COR-L47 (cell line): Measurements from ENCODE around the gene SPDYE2B.
"Not testable (repeated sequence)": the region's sequence is repeated elsewhere in the genome, so short reads cannot be mapped to it uniquely, and the experiment has no call there.

ENCODE experiments used
- DNase-seq: peaks from one replicate; lab custom pipeline; 2025; lab: John Stamatoyannopoulos, UW

Gene SPDYE2B

DNA sequence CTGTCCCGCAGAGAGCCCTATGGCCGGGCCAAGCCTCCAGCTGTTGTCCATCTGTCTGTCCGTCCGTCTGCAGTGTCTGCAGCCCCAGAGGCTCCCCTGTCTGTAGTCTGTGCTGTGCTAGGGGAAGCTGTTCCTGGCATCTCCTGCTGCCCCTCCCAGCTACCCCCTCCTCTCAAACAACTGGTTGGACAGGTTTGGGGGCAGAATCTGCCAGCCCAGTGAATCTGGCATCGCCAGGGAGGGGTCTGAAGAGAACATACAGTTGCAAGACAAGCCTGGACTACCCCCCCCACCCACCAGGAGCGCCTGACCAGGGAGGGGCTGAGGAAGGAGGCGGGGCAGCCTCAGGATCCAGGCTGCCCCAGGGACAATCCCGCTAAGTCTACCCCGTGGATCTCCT lies 7.4 kb upstream of the SPDYE2B start, which contains the start of gene UPK3BL1:
UPK3BL1 (minus strand) TSS at position 101 of the 400 bp plus-strand sequence; CDS start at position 51, 50 bp downstream.
- DNase-seq = not testable (repeated sequence)

DNA sequence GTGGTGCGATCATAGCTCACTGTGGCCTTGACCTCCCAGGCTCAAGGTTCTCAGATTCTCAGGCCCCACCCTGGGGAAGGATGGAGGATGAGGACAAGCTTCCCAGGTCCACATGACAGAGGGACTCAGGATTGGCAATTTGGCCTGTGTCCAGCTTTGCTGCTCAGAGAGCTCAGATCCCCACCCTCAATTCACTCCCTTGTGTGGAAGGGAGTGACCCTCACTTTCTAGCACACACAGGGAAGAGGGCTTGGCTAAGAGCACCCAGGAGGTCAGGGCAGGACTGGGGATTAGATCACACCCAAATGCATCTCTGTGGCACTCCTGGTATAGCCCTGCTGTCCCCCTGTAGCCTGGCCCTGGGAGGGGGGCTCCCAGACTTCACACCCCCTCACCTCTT lies 6.7 kb upstream of the SPDYE2B start:
- DNase-seq = not testable (repeated sequence)

DNA sequence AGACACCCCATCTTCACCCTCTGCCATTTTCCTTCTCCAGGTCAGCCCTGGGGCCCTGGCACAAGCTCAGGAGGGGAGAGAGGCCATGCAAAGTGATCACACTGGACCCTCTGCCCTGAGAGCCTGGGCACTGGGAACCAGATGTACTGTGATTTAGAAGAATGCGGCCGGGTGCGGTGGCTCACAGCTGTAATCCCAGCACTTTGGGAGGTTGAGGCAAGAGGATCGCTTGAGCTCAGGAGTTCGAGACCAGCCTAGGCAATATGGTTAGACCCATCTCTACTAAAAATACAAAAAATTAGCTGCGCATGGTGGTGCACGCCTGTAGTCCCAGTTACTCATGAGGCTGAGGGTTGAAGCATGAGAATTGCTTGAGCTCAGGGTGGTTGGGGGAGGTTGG lies 2.3 kb upstream of the SPDYE2B start:
- not testable (repeated sequence) for DNase-seq

DNA sequence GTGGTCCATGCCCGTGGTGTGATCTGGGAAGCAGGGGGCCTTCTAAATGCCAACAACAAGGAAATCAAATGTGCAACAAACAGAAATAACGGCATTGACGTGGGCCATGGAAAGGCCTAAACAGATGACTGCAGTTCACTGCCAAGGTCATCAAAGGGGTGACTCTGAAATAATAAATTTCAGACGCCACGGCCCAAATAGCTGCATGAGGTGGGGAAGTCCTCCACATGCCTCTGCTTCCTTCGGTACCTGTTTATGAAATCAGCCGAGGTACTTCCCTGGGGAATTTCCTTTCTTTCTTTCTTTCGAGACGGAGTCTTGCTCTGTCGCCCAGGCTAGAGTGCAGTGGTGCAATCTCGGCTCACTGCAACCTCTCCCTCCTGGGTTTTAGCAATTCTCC lies 14.6 kb downstream of the SPDYE2B start:
- not testable (repeated sequence) for DNase-seq

DNA sequence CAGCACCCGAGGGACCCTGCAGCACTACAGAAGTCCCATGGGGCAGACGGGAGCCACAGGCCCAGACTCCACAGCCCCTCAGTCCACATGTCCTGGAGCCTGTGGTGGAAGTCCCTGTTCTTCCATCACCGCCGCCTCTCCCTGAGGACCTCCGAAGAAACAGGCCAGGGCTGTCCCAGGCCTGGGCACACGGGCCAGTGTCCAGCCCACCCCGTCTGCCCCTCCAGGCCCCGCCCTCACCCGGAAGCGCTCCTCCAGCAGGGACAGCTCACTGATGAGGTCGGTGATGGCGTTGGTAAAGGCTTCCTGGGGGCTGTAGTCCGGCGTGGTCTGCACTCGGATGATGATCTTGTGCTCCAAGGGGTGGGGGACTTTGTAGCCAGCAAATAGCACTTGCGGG lies 16.7 kb downstream of the SPDYE2B start:
- DNase-seq = not testable (repeated sequence)

DNA sequence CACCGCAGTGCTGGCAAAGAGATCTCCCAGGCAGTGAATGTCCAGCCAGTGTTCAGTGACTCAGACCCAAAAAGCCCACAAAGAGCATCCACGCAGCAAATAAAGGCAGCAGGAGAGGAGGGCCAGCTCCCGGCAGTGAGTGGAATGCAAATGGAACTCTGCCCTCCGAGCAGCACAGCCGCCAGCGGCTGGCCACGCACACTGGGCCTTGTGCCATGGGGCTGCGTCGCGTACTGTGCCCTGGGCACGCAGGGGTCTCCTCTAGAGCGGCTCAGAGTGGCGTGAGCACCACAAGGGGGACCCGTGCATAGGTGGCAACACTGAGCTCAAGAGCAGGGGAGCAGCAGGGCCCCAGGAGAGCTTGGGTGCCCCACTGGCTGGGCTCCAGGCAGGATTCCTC lies 17.4 kb downstream of the SPDYE2B start:
- not testable (repeated sequence) for DNase-seq

DNA sequence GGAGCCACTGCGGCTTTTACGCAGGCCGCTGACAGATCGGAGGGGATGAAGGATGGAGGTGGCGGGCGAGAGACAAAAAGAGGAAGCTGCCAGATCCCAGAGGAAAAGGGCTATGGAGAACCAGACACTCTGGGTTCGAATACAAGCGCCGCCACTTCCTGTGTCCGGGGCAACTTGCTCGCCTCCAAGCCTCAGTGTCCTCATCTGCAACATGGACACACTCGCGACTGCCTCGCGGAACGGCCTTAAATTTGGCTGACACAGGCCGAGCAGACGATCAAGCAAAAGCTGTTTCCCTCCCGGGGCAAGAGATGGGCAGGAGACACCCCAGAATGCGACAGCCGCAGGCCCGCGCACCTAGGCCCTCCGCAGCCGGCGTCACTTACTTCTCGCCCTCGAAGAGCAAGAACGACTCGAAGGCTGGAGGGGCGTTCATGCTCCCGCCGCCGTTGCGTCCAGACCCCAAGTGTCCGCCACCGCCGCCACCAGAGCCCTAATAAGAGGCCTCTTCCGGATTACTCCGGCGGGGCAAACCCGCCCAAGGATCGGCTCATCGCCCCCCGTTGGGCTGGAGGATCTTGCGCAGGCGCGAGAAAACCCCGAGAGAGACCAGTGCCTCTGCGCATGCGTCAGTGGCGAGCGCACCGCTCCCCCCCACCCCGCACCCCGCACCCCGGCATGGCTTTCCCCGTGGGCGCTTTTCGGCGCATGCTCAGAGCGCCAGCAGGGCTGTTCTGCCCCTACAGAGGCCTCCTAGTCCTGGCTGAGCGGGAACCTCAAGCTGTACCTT lies 21.2 kb downstream of the SPDYE2B start, which contains the start of gene POLR2J2:
POLR2J2 (minus strand) TSS at position 498 of the 790 bp plus-strand sequence; CDS start at position 436, 62 bp downstream.
- not testable (repeated sequence) for DNase-seq

DNA sequence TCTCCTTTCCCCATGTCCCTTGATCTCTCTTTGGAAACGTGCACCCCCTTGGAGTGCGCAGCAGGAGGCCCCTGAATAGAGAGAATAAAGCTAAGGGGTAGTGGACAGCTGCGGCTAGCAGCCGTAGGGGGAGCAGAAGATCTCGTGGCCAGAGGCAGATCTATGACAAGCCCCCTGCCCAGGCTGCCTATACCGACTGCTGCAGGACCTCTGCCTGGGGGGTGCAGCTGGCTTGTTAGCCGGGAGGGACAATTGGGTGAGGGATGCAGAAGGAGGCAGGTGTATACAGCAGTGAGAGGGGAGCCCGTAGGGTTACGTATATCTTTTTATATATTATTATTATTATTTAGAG lies 21.8 kb downstream of the SPDYE2B start:
- not testable (repeated sequence) for DNase-seq

DNA sequence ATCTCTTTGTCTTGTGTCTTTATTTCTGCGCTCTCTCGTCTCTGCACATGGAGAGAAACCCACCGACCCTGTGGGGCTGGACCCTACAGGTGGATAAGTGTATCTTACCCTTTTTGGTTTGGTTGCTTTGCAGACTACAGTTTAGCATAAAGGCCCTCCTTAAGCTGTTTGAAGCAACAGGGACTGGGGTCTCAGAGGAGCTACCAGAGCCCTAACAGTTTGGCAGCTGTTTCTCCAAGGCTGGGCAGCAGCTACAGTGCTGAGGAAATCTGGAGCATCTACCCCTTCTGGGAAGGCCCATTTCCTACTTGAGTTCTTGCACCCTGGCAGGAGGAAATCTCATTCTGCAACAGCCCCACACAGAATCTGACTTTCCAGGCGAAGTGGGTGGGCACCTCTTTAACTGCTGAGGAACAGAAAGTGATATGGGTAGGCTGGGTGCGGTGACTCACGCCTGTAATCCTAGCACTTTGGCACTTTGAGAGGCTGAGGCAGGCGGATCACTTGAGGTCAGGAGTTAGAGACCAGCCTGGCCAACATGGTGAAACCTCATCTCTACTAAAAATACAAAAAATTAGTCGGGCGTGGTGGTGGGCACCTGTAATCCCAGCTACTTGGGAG lies 23.4 kb downstream of the SPDYE2B start:
- DNase-seq = not testable (repeated sequence)

DNA sequence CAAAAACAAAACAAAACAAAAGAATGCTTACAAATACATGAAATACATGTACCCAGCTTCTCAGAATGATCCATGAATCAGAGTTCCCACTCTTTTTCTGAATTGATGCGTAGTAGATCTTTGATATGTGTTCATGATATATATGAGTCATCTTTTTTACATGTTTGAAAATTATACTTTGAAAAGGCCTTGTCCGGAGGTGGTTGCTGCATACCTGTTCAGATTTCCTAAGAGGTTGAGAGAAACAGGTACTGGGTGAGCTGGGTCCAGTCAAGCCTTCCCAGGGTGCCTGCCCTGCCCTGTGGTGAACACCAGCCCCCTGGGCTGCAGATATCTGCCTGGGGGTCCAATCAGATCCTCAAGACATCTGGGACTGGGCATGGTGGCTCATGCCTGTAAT lies 25.4 kb downstream of the SPDYE2B start:
- DNase-seq = not testable (repeated sequence)

DNA sequence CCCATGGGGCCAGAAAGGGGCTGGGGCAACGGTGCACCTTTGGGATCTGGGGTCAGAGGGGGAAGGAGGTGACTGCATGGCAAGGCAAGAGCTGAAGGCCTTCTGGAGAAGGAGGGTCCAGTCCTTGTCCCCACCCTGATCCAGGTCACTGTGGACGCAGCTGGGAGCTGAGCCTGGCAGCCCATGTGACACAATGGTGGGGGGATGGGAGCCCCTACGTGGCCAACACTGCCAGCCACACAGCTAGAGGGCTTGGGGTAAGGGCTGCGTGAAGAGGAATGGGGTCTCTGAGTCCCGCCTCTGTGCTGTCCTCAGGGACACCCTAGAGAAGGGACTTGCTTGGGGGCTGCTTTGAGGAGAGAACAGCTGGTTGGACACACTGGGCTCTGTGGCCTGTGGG lies 30.7 kb downstream of the SPDYE2B start:
- not testable (repeated sequence) for DNase-seq

DNA sequence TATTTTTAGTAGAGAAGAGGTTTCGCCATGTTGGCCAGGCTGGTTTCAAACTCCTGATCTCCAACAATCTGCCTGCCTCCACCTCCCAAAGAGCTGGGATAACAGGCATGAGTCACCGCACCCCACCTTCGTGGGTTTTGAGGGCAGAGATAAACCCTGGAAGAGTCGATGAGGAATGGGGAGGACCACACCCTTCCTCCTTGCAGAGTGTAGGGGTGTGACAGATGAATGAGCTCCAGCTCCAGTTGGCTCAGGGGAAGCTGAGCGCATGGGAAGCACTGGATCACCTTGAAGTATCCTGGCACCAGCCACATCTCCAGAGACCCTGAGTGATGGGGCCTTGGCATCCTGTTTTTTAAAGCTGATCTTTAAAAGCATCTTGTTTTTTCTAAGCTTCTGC lies 32.4 kb downstream of the SPDYE2B start:
- not testable (repeated sequence) for DNase-seq

DNA sequence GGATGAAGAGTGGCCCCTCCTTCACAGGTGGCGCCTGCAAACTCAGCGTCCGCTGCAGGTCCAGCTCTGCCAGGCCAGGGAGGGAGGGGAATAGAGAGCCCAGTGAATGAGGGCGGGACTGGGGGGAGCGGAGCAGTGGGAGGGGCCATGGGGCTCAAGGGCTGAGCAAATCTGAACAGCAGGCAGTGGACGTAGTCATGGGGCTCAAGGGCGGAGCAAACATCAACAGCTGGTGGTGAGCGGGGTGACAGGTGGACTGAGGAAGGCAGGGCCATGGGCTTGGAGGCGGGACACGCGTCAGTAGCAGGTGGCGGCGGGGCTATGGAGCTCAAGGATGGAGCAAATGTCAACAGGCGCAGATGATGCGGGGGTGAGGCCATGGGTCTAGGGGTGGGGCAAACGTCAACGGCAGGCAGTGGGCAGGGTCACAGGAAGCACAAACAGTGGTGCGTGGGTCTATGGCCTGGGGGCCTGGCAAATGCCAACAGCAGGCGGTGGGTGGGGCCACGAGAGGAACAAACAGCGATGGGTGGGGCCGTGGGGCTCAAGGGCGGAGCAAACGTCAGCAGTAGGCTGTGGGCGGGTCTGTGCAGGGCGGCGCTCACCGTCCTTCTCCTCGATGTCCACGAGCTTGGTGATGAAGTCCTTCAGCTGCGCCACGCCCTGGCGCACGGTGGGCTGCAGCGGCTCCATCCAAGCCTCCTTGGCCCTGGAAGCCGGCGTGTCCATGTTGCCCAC lies 38.3 kb downstream of the SPDYE2B start:
- not testable (repeated sequence) for DNase-seq

DNA sequence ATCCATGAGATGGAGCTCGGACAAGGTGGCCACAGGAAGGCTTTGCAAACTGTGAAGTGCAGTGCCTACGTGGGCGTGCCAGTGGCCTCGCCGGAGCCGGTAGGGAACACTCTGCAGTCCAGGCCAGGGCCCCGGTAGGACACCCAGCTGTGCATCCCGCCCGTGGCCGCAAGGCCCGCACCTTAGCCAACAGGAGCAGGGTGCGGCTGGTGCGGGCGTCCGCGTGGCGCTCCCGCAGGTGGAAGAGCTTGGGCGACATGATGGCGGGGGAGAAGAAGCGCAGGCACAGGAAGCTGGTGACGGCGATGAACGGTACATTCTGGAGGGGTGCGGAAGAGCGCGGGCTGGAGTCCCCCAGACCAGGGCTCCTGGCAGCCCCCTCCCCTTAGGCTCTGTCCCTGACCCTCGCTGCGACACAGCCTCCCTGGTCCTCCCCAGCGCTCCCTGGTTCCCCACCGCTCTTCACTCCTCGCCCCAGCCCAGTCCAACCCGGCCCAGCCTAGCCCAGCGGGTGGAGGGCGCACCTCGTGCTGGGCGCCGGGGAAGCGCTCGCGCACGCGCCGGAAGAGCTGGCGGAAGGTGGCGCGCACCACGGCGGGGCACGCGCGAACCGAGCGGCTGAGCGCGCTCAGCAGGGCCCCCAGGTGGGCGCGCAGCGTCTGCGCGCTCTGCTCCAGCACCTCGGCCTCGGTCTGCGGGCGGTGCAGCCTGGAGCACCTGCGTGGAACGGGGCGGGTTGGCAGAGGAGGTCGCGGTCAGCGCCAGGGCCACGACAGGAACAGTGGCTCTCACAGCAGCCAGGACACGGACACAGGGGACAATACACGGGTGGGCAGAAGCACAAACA lies 39.5 kb downstream of the SPDYE2B start:
- not testable (repeated sequence) for DNase-seq

DNA sequence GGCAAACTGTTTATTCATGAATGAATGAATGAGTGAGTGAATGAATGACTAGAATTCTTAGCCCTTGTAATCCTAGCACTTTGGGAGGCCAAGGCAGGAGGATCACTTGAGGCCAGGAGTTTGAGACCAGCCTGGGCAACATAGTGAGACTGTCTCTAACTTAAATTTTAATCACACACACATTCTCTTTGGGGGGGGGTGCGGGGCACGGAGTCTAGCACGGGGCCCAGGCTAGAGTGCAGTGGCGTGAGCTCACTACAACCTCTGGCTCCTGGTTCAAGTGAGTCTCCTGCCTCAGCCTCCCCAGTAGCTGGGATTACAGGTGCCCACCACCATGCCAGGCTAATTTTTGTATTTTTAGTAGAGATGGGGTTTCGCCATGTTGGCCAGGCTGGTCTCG lies 40.5 kb downstream of the SPDYE2B start:
- not testable (repeated sequence) for DNase-seq

DNA sequence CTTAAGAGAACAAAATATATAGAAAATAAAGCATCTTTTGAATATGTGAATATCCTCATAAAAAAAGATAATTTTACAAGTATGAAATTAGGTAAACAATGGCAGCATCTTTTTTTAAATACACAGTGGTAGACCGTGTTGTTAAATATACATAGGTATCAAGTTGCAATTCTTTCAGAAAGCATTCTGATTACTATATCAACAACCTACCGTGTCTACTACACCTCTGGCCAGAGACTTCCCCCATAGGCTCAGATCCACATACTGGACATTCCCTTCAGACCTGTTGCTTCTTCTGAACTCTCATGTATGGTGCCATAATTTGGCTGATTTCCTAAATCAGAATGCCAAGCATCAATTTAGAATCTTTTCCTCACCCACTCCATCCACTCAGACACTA lies 43.9 kb downstream of the SPDYE2B start:
- DNase-seq = not testable (repeated sequence)

DNA sequence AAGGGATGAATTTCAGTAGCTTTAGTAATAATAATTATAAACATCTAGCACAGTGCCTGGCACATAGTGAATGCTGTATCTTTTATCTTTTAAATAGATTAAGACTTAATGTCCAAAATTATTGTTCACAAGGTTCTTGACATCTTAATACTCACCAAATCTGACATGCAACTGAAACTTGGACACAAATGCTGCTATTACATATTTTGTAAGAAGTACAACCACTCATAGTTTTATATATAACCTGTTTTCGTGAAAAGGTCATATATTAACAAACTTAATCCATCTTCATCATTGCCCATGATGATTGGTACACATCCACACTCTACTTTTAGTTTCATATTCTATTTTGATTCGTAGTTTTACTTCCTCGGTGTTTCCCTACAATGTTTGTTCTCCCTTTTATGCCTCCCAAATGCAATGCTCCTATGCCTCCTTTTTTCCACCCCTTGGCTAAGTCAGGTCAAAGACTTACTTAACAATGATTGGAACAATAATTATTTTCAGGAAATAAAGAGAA lies 45.0 kb downstream of the SPDYE2B start:
- not testable (repeated sequence) for DNase-seq

DNA sequence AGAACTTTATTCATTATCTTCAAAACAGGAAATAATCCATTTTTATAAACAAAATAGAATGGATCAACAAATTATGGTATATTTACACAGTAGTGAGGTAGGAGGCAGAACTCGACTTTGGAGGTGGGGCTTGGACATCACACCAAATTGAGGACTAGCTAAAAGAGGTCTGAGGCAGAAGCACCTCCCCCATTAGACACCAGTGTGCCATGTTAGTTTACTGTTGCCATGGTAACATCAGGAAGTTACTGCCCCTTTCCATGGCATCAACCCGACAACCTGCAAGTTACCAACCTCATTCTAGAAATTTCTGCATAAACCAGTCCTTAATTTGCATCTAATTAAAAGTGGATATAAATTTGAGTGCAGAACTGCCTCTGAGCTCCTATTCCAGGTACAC lies 45.9 kb downstream of the SPDYE2B start:
- not testable (repeated sequence) for DNase-seq

DNA sequence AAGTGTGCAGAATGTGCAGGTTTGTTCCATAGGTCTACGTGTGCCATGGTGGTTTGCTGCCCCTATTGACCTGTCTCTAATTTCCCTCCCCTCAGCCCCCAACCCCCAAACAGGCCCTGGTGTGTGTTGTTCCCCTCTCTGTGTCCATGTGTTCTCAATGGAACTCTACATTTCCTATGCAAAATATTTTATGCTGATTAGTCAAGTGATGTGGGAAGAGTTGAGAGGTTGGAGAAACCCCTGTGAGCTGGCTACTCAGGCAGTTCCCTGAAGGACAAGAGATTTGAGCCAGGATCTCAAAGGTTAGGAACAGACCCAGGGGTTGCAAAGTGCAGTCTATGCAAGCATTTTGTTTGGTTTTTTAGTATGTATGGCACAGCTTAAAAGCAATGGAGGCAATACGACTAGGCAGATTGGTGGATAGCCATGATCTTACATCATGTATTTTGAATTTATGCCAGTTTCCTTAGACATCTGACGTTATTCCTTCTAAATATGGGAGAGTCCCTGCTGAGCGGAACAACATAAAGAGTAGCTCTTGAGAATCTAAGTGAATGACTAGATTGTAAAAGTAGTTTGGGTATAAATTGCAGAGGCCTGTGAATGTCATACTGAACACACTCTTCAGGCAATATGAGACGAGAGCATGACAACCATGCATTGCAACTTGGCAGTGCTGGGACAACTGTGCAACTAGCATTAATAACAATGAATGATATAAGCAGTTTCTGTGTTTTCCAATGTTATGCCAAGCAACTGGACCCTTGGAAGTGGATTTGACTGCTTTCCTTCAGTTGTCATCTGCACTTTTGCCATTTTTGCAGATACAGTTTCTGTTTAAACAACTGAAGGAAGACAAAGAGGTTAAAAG lies 47.8 kb downstream of the SPDYE2B start:
- not testable (repeated sequence) for DNase-seq
